GM18511 (cell line): Measurements from ENCODE around the gene SLC4A2.
"Not testable (repeated sequence)": the region's sequence is repeated elsewhere in the genome, so short reads cannot be mapped to it uniquely, and the experiment has no call there.

Experiments used
- ATAC-seq: cut with Tn5 transposase; IDR thresholded peaks from one replicate; pipeline ENCODE4 v1.9.1; 2021; ENCODE audit warnings: mild to moderate bottlenecking, moderate library complexity; ENCODE audit not compliant: unreplicated experiment

Gene SLC4A2

DNA sequence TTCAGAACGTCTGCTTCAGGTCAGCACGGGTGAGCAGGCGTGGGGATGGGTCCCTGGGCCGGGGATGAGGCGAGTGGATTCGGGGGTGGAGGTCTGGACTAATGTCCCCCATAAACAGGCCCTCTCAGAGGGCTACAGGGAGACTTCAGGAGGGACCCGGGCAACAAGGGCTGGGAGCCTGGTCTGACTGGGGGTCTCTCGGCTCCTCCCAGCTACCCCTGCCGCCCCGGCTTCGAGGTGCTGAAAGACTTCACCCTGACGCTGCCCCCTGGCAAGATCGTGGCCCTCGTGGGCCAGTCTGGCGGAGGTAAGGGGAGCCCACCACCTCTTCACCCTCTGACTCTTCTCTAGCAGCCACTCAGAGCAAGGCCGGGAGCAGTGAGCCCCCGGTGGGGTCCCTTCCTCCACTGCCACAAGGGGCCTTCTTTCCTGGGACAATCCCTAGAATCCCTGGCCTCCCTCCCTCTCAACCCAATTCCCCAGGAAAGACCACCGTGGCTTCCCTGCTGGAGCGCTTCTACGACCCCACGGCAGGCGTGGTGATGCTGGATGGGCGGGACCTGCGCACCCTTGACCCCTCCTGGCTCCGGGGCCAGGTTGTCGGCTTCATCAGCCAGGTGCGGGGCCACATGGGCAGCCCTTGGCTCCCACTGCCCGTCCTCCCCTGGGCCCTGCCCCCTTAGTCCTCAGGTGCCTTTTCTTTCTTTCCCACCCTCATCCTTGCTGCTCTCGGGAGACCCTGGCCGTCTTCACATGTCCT is 18.6 kb upstream of the SLC4A2 start:
- no peak for ATAC-seq

GRCh38 chr7:151043449-151043848 is 15.9 kb upstream of the SLC4A2 start:
- not testable (repeated sequence) for ATAC-seq

DNA sequence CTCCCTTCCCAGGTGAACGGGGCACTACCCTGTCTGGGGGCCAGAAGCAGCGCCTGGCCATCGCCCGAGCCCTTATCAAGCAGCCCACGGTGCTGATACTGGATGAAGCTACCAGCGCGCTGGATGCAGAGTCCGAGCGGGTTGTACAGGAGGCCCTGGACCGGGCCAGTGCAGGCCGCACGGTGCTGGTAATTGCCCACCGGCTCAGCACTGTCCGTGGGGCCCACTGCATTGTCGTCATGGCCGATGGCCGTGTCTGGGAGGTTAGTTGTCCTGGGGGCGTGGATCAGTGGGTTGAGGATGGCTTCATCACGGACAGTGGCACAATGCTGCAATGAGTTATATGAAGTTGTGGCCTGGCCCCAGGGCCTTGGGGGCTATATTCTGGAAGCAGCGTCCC is 15.4 kb upstream of the SLC4A2 start:
- no peak for ATAC-seq

- no peak for ATAC-seq
Measured at GRCh38 chr7:151045262-151045661, 14.1 kb upstream of the SLC4A2 start.

- ATAC-seq, result no peak
Measured at GRCh38 chr7:151045967-151046366, 13.4 kb upstream of the SLC4A2 start.

DNA sequence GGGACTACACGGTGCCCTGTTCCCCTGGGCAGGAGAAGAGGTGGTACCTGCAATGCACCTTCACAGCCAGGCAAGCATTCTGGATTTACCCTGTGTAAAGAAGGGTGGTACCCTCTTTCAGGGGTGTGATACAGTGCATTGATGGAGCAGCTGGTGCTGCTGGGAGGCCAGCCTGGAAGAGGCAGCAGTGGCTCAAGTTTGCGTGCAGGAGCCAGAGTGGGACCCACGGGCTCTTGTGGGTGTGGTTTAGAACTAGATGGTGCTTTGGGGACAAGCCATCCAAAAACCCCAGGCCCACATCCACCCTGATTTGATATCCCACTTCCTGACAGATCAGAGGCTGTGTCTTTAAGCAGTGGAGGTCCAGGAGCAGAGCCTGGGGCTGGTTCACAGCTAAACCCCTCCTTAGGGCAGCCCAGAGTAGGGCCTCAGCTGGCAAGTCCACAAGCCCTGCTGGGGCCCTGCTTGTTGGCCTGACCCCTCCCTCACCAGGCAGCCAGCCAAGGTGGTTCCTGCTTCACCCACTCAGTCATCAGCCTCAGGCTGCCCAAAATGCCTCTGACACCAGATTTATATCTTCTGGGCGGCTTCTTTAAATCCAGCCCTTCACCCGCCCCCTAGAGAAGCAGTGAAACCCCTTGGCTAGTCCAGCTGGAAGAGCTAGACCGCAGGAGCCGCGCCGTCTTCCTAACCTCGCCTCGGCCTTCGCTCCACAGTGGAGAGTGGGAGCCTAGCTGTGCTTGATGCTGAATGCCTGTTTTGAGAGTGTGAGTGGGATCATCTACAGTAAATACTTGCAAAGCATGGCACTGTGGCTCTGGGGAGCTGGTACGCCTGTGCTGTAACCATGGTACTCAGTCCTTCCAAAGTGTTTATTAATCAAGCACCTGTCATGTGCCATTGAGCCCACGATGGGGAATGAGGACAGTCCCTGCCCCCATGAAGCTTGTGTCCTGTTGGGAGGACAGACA is 12.5 kb upstream of the SLC4A2 start:
- no peak for ATAC-seq

- no peak for ATAC-seq
Measured at GRCh38 chr7:151047976-151048815, 11.2 kb upstream of the SLC4A2 start, which contains the start of gene ASIC3. ASIC3 (plus strand) TSS chr7:151048531; CDS start chr7:151048886, 355 bp downstream.

- ATAC-seq, result no peak
Measured at GRCh38 chr7:151048911-151049463, 10.4 kb upstream of the SLC4A2 start.

- no peak for ATAC-seq
Measured at GRCh38 chr7:151051108-151051507, 8.3 kb upstream of the SLC4A2 start.

GRCh38 chr7:151053096-151053495 is 6.3 kb upstream of the SLC4A2 start:
- no peak for ATAC-seq

GRCh38 chr7:151053751-151054150 is 5.6 kb upstream of the SLC4A2 start:
- ATAC-seq, result no peak

DNA sequence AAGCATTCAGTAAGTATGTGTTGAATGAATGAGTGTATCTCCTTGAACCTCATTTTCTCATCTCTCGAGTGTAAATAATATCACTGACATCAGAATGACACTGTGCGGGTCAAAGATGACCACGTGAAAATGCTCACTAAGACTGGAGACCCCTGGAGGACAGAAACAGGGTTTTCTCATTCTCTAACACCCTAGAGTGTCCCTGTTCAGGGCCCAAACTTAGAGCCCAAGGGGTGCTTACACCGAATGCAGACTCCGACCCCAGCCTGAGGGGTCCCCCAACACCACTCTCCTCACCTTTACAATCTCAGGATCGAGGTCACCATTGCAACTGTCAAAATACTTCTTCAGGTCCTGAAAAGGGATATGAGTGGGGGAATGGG is 3.1 kb upstream of the SLC4A2 start:
- ATAC-seq, result no peak

GRCh38 chr7:151056666-151057505 is 2.5 kb upstream of the SLC4A2 start:
- no peak for ATAC-seq

- ATAC-seq, result peak; percentile 26
Measured at GRCh38 chr7:151057506-151057988, 1.8 kb upstream of the SLC4A2 start, which contains the start of gene CDK5. CDK5 (minus strand) TSS chr7:151057897; CDS start chr7:151057848, 49 bp downstream.

DNA sequence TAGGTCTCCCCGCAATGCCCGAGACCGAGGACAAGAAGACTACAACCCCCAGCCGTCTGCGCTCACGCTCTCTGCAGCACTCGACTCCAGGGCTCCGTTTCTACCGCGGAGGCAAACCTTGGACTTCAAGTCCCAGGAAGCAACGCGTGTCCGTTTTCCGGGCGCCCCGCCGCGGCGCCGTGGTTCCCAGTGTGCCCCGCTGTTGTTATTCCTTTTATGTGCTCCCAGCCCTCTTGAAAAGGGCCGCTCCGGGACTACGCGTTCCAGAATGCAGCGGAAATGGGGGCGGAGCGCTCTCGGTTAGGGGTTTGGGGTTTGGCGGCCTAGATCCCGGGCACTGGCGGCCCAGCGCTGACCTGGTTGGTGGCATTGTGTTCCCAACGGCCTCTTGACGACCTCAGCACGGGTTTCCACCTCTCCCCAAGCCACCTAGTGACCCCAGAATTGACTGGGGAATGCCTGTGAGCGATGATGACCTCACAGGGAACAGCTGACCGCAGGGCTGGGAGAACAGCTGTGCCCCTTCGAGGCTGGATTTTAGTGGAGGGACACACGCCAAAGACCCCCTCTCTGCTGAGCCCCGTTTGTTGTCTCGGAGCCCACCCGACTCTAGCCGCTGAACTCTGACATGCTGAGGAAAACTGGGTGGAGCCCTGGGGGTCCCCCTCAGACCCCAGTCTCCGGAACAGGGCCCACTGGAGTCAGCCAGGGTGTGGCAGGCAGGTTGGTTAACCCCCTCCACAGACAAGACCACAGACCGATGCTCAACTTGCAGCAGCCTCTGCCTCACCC is 1.2 kb upstream of the SLC4A2 start:
- ATAC-seq, result peak; percentile 87

GRCh38 chr7:151058781-151059366 is 515 bp upstream of the SLC4A2 start:
- no peak for ATAC-seq

DNA sequence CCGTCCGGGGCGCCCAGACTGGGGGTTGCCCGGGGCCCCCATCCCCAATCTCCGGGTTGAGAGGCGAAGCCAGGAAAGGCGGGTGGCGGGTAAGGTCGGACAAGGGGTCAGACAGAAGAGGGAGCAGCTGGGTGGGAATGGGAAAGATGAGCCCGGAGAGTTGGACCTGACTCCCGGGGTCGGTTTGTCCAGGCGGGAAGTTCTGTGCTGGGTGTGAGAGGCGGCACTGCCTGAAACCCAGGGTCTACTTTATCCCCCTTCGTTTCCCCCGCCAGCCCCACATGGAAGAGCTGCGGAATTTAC is 675 bp downstream of the SLC4A2 start:
- ATAC-seq, result no peak

GRCh38 chr7:151060416-151061212 is 1.2 kb downstream of the SLC4A2 start:
- no peak for ATAC-seq
